ENCODE results near the gene CDK5.
A peak's percentile ranks its signal among the peaks of the same experiment; 100 is the strongest.

Gene CDK5

DNA sequence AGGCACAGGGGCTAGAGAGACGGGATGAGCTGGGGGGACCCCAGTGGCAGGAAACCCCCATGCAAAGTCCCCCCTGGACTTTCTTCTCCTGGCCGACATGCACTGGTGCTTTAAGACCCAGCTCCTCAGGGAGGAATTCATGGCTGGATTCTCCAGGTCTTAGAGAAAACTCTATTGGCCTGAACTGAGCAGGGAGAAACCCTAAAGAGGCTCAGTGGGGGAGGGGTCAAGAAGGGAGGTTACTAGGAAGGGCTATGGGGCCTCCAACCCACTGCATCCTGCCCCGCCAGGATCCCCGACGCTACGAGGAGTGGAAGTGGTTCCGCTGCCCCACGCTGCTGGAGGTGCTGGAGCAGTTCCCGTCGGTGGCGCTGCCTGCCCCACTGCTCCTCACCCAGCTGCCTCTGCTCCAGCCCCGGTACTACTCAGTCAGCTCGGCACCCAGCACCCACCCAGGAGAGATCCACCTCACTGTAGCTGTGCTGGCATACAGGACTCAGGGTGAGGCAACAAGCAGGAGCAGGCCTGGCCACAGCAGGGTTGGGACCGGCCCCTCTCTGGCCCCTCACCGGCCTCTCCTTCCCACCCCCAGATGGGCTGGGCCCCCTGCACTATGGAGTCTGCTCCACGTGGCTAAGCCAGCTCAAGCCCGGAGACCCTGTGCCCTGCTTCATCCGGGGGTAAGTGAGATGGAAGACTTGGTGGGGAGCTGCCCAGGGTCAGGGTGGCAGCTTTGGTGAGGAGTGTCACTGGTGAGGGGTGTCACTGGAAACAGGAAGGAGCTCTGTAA lies 47.2 kb downstream of the CDK5 start:
- Histone ChIP-seq H3K4me1 (ENCODE audit: insufficient read depth, low read length, severe bottlenecking) (peaks cover 20% of the 10 kb centered on the region), H3K27me3 (ENCODE audit: insufficient read depth, low read length) (peaks cover 4% of the 10 kb centered on the region; the same call in 1 of the 2 replicates), H3K36me3 (ENCODE audit: insufficient read depth, low read length) (no peaks in the 10 kb centered on the region), H3K9me2 (ENCODE audit: low read depth, low read length) (no peaks in the 10 kb centered on the region), H3K4me3 (ENCODE audit: low read depth, low read length, poor library complexity, severe bottlenecking) (no peak overlapping the region), H3F3A (ENCODE audit: insufficient read depth, low read length) (no peaks in the 10 kb centered on the region), H3K79me2 (ENCODE audit: insufficient read depth, low read length) (no peaks in the 10 kb centered on the region), H2AFZ (ENCODE audit: low read length) (no peak overlapping the region), H3K4me2 (ENCODE audit: low read length) (no peak overlapping the region), H3K9me3 (ENCODE audit: low read length) (no peaks in the 10 kb centered on the region), H4K20me1 (ENCODE audit: insufficient read depth, low read length) (no peaks in the 10 kb centered on the region), H3K9ac (ENCODE audit: low read length) (no peak overlapping the region), H3K27ac (ENCODE audit: low read depth, low read length, poor library complexity, severe bottlenecking) (no peak overlapping the region)
- TF ChIP-seq, protein P1, sequence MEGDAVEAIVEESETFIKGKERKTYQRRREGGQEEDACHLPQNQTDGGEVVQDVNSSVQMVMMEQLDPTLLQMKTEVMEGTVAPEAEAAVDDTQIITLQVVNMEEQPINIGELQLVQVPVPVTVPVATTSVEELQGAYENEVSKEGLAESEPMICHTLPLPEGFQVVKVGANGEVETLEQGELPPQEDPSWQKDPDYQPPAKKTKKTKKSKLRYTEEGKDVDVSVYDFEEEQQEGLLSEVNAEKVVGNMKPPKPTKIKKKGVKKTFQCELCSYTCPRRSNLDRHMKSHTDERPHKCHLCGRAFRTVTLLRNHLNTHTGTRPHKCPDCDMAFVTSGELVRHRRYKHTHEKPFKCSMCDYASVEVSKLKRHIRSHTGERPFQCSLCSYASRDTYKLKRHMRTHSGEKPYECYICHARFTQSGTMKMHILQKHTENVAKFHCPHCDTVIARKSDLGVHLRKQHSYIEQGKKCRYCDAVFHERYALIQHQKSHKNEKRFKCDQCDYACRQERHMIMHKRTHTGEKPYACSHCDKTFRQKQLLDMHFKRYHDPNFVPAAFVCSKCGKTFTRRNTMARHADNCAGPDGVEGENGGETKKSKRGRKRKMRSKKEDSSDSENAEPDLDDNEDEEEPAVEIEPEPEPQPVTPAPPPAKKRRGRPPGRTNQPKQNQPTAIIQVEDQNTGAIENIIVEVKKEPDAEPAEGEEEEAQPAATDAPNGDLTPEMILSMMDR (IDR thresholded peaks at IDR 0.05; ENCODE audit: low read length): no peak
- no peak for TF ChIP-seq EZH2 (IDR thresholded peaks at IDR 0.05; ENCODE audit: borderline replicate concordance, low read length)

DNA sequence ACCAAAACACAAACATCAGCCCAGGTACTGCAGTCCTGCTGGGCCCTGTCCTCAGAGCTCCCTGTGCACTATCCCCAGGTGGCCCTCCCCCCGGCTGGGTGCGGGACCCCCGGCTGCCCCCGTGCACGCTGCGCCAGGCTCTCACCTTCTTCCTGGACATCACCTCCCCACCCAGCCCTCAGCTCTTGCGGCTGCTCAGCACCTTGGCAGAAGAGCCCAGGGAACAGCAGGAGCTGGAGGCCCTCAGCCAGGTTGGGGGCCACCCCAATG lies 47.7 kb downstream of the CDK5 start:
- Histone ChIP-seq H3K79me2 (ENCODE audit: insufficient read depth, low read length) (no peaks in the 10 kb centered on the region), H3F3A (ENCODE audit: insufficient read depth, low read length) (no peaks in the 10 kb centered on the region), H3K27me3 (ENCODE audit: insufficient read depth, low read length) (peaks cover 4% of the 10 kb centered on the region; the same call in 1 of the 2 replicates), H3K9ac (ENCODE audit: low read length) (no peak overlapping the region), H3K27ac (ENCODE audit: low read depth, low read length, poor library complexity, severe bottlenecking) (no peak overlapping the region), H3K4me2 (ENCODE audit: low read length) (no peak overlapping the region), H2AFZ (ENCODE audit: low read length) (no peak overlapping the region), H3K36me3 (ENCODE audit: insufficient read depth, low read length) (no peaks in the 10 kb centered on the region), H3K4me1 (ENCODE audit: insufficient read depth, low read length, severe bottlenecking) (peaks cover 20% of the 10 kb centered on the region), H3K9me3 (ENCODE audit: low read length) (no peaks in the 10 kb centered on the region), H3K9me2 (ENCODE audit: low read depth, low read length) (no peaks in the 10 kb centered on the region), H3K4me3 (ENCODE audit: low read depth, low read length, poor library complexity, severe bottlenecking) (no peak overlapping the region), H4K20me1 (ENCODE audit: insufficient read depth, low read length) (no peaks in the 10 kb centered on the region)
- no peak for TF ChIP-seq EZH2 (IDR thresholded peaks at IDR 0.05; ENCODE audit: borderline replicate concordance, low read length)
- TF ChIP-seq, protein P1 (IDR thresholded peaks at IDR 0.05; ENCODE audit: low read length): no peak

DNA sequence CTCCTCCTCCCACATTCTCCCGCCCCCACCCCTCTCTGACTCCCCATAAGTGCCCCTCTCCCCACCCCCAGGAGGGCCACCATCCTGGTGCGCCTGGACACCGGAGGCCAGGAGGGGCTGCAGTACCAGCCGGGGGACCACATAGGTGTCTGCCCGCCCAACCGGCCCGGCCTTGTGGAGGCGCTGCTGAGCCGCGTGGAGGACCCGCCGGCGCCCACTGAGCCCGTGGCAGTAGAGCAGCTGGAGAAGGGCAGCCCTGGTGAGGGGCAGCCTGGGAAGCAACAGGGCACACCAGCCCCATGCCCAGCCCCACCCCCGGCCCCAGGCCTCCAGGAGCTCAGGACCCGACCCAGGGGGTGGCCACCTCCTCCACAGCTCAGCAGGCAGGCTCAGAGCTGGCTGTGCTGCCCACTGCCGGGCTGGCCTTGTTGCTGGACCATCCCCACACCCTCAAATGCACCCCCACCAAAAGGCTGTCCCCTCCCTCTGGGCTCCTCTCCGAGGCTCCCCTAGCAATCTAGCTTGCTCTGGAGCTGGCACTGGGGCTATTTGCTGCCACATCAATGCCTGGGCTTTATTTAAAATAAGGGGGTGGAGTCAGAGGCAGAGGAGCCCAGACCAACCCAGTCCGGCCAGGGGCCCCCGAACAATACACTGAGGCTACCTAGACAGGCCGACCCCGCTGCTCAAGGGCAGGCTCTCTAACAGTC lies 48.2 kb downstream of the CDK5 start:
- H3K9me3 ChIP-seq (ENCODE audit: low read length): no peaks in the 10 kb centered on the region
- H3K9me2 ChIP-seq (ENCODE audit: low read depth, low read length): no peaks in the 10 kb centered on the region
- H3K36me3 ChIP-seq (ENCODE audit: insufficient read depth, low read length): no peaks in the 10 kb centered on the region
- no peaks in the 10 kb centered on the region for H3F3A ChIP-seq (ENCODE audit: insufficient read depth, low read length)
- no peak overlapping the region for H3K4me2 ChIP-seq (ENCODE audit: low read length)
- H3K4me3 ChIP-seq (ENCODE audit: low read depth, low read length, poor library complexity, severe bottlenecking): no peak overlapping the region
- peaks cover 4% of the 10 kb centered on the region; the same call in 1 of the 2 replicates for H3K27me3 ChIP-seq (ENCODE audit: insufficient read depth, low read length)
- peaks cover 18% of the 10 kb centered on the region for H3K4me1 ChIP-seq (ENCODE audit: insufficient read depth, low read length, severe bottlenecking)
- H2AFZ ChIP-seq (ENCODE audit: low read length): no peak overlapping the region
- no peak overlapping the region for H3K27ac ChIP-seq (ENCODE audit: low read depth, low read length, poor library complexity, severe bottlenecking)
- TF ChIP-seq EZH2 (IDR thresholded peaks at IDR 0.05; ENCODE audit: borderline replicate concordance, low read length): no peak
- TF ChIP-seq, protein P1 (IDR thresholded peaks at IDR 0.05; ENCODE audit: low read length): 0 out of 2 replicates have a peak, but pooled peaks have one; percentile 21
- no peaks in the 10 kb centered on the region for H4K20me1 ChIP-seq (ENCODE audit: insufficient read depth, low read length)
- H3K9ac ChIP-seq (ENCODE audit: low read length): no peak overlapping the region
- no peaks in the 10 kb centered on the region for H3K79me2 ChIP-seq (ENCODE audit: insufficient read depth, low read length)
